Measurements from ENCODE around the gene SASS6.

- no peak for TF ChIP-seq CTCF (IDR thresholded peaks at IDR 0.05)
- TF ChIP-seq POLR2AphosphoS5 (IDR thresholded peaks at IDR 0.05), result no peak
Measured at GRCh38 chr1:100152271-100152670, 19.5 kb upstream of the SASS6 start.

Measured in breast epithelium (tissue), 3 donors.